ENCODE data around the gene MRRF.
"Not testable (repeated sequence)": the region's sequence is repeated elsewhere in the genome, so short reads cannot be mapped to it uniquely, and the experiment has no call there.

The MRRF gene

GRCh38 chr9:122363131-122363530, 98.4 kb downstream of the MRRF start:
- DNase-seq, result not testable (repeated sequence)

GRCh38 chr9:122364117-122364782, 99.6 kb downstream of the MRRF start:
- no peak for DNase-seq

GRCh38 chr9:122364783-122365150, 100.1 kb downstream of the MRRF start:
- DNase-seq, result no peak

GRCh38 chr9:122366074-122366660, 101.5 kb downstream of the MRRF start:
- no peak for DNase-seq

- DNase-seq, result no peak
These were observed 102.4 kb downstream of the MRRF start for GRCh38 chr9:122367065-122367464.

- DNase-seq, result no peak
These were observed 103.2 kb downstream of the MRRF start for GRCh38 chr9:122367774-122368460.

- DNase-seq, result no peak
These were observed 104.0 kb downstream of the MRRF start for GRCh38 chr9:122368642-122369041.

- no peak for DNase-seq
These were observed 105.6 kb downstream of the MRRF start for GRCh38 chr9:122370303-122370702.

- no peak for DNase-seq
These were observed 106.4 kb downstream of the MRRF start, which contains the start of gene PTGS1 for GRCh38 chr9:122370869-122371755. PTGS1 (plus strand) TSS chr9:122371024; CDS start chr9:122371085, 61 bp downstream.

GRCh38 chr9:122371846-122372245, 107.2 kb downstream of the MRRF start:
- DNase-seq, result no peak

GRCh38 chr9:122372856-122373845, 108.5 kb downstream of the MRRF start:
- no peak for DNase-seq

GRCh38 chr9:122374885-122375420, 110.3 kb downstream of the MRRF start:
- DNase-seq, result no peak

GRCh38 chr9:122376796-122377195, 112.1 kb downstream of the MRRF start:
- DNase-seq, result no peak

- no peak for DNase-seq
These were observed 112.8 kb downstream of the MRRF start for GRCh38 chr9:122377241-122378164.

GRCh38 chr9:122378236-122378635, 113.6 kb downstream of the MRRF start:
- no peak for DNase-seq

- no peak for DNase-seq
These were observed 114.7 kb downstream of the MRRF start for GRCh38 chr9:122379340-122379739.

GRCh38 chr9:122380293-122380692, 115.6 kb downstream of the MRRF start:
- DNase-seq, result no peak

Measured in T-helper 2 cell (primary cell).